Natural killer cell (primary cell): ENCODE data around the gene FSIP1. TPM values are rescaled to one million over a fixed set of nuclear protein-coding genes. Genes with fewer than 3 reads are reported as not detected.

Experiments used
- ATAC-seq, 3 donors: fragments of 150-1000 bp in 2 of 3; fragments of 200-7000 bp in 1 of 3; cut with Tn5 transposase; 1 replicate in 1 of 3; 2 replicates in 2 of 3; pipeline ENCODE4 v1.10.0; 2021; ENCODE audit warnings: mild to moderate bottlenecking in 2 of 3, moderate library complexity in 2 of 3
- DNase-seq, 2 donors: peaks; one replicate each; pipeline versions ENCODE4 v3.0.0 to v3.0.0-alpha.2; 2013 to 2021; ENCODE audit warnings: mixed read lengths in 1 of 2
- H3K27ac ChIP-seq: one replicate; pipeline ENCODE4 v1.5.1; 2013; ENCODE audit warnings: mild to moderate bottlenecking, low read length
- H3K27me3 ChIP-seq: one replicate; pipeline ENCODE4 v1.6.1; 2013; ENCODE audit warnings: low read length; ENCODE audit not compliant: control insufficient read depth, insufficient read depth
- H3K36me3 ChIP-seq: one replicate; pipeline ENCODE4 v1.6.1; 2013; ENCODE audit warnings: low read length; ENCODE audit not compliant: control insufficient read depth, insufficient read depth
- H3K4me1 ChIP-seq: one replicate; pipeline ENCODE4 v1.6.1; 2013; ENCODE audit warnings: low read length; ENCODE audit not compliant: control insufficient read depth, insufficient read depth
- H3K4me3 ChIP-seq: one replicate; pipeline ENCODE4 v1.5.1; 2013; ENCODE audit warnings: low read length
- H3K9me3 ChIP-seq: one replicate; pipeline ENCODE4 v1.6.1; 2013; ENCODE audit warnings: low read length; ENCODE audit not compliant: control insufficient read depth, insufficient read depth
- H3K27ac Mint-ChIP-seq, 2 donors: one replicate each; pipeline ENCODE4 v1.8.0; 2022; ENCODE audit warnings: mild to moderate bottlenecking in 2 of 2, mixed read lengths in 2 of 2, moderate library complexity in 1 of 2
- H3K27me3 Mint-ChIP-seq, 2 donors: one replicate each; pipeline ENCODE4 v1.8.0; 2022; ENCODE audit warnings: low read depth in 2 of 2, mixed read lengths in 2 of 2
- H3K36me3 Mint-ChIP-seq: one replicate; pipeline ENCODE4 v1.8.0; 2022; ENCODE audit warnings: mixed read lengths
- H3K4me1 Mint-ChIP-seq, 2 donors: one replicate each; pipeline ENCODE4 v1.8.0; 2022; ENCODE audit warnings: mixed read lengths in 2 of 2
- H3K4me3 Mint-ChIP-seq: one replicate; pipeline ENCODE4 v1.8.0; 2022; ENCODE audit warnings: mild to moderate bottlenecking, moderate library complexity, mixed read lengths
- H3K9me3 Mint-ChIP-seq, 2 donors: one replicate each; pipeline ENCODE4 v1.8.0; 2022; ENCODE audit warnings: mixed read lengths in 2 of 2
- CTCF ChIP-seq: fragments of 200-600 bp; IDR thresholded peaks from one replicate; pipeline ENCODE4 v1.8.0; 2022; ENCODE audit warnings: antibody characterized with exemption
- WGBS: methylation state at CpG from one replicate; pipeline ENCODE4 v1.1.7; 2013; ENCODE audit warnings: missing lambda C conversion rate; ENCODE audit not compliant: insufficient coverage; 5-methylcytosine and 5-hydroxymethylcytosine counted together
- intact Hi-C: fragments of 100-400 bp; cut with micrococcal nuclease; formaldehyde crosslinking; loops from one replicate; pipeline ENCODE4 v1.14.2; 2022
- total RNA-seq, 4 donors: library from RNA; stranded (reverse); fragments of 120-200 nt in 1 of 4; gene quantifications; one replicate each; pipeline versions ENCODE4 v1.2.3 to v1.2.4, GENCODE V29; 2013 to 2022

FSIP1 gene
- total RNA-seq, 3 donors from 2014 or later (not counting 1 experiment from before 2014, with no cell fraction given), result 1.1 to 2.3 (median 1.8) TPM

GRCh38 chr15:39641191-39641889, 141.3 kb downstream of the FSIP1 start:
- H3K36me3 Mint-ChIP-seq, result no peaks in the 10 kb centered on the region
- peak in 1 of 2 donors; percentile 62 for DNase-seq
- 86% methylated on average over 10 of the region's 11 CpGs for WGBS
- H3K27me3 Mint-ChIP-seq, result no peaks in the 10 kb centered on the region
- peaks cover 23 to 28% of the 10 kb centered on the region in 2 donors for H3K4me1 Mint-ChIP-seq
- H3K4me3 Mint-ChIP-seq, result no peak overlapping the region
- H3K27me3 ChIP-seq, result no peaks in the 10 kb centered on the region
- no peaks in the 10 kb centered on the region for H3K9me3 Mint-ChIP-seq
- no peak overlapping the region for H3K4me3 ChIP-seq
- no peaks in the 10 kb centered on the region for H3K36me3 ChIP-seq
- no peaks in the 10 kb centered on the region for H3K9me3 ChIP-seq
- ATAC-seq, result peak in 1 of 3 donors; percentile 65
- no peak overlapping the region for H3K27ac Mint-ChIP-seq
- H3K4me1 ChIP-seq, result no peaks in the 10 kb centered on the region
- no peak for TF ChIP-seq CTCF
- H3K27ac ChIP-seq, result no peak overlapping the region
- intact Hi-C loops, result no loop called here

- no peak overlapping the region for H3K4me3 Mint-ChIP-seq
- ATAC-seq (no peak), DNase-seq (no peak)
- no peaks in the 10 kb centered on the region for H3K9me3 ChIP-seq
- no peaks in the 10 kb centered on the region for H3K36me3 ChIP-seq
- no peaks in the 10 kb centered on the region for H3K27me3 ChIP-seq
- 93% methylated on average over 3 of the region's 3 CpGs for WGBS
- intact Hi-C loops, result no loop called here
- H3K27ac Mint-ChIP-seq, result no peak overlapping the region
- peaks cover 28 to 29% of the 10 kb centered on the region in 2 donors for H3K4me1 Mint-ChIP-seq
- peaks cover 0 to 2% of the 10 kb centered on the region in 2 donors for H3K9me3 Mint-ChIP-seq
- no peaks in the 10 kb centered on the region for H3K27me3 Mint-ChIP-seq
- H3K4me3 ChIP-seq, result no peak overlapping the region
- no peaks in the 10 kb centered on the region for H3K4me1 ChIP-seq
- H3K27ac ChIP-seq, result no peak overlapping the region
- H3K36me3 Mint-ChIP-seq, result no peaks in the 10 kb centered on the region
- no peak for TF ChIP-seq CTCF
These were observed 142.0 kb downstream of the FSIP1 start for GRCh38 chr15:39640665-39641064.

GRCh38 chr15:39639037-39639436, 143.6 kb downstream of the FSIP1 start:
- Histone ChIP-seq H3K4me3 (no peak overlapping the region), H3K36me3 (no peaks in the 10 kb centered on the region), H3K27ac (no peak overlapping the region), H3K27me3 (no peaks in the 10 kb centered on the region), H3K4me1 (no peaks in the 10 kb centered on the region), H3K9me3 (no peaks in the 10 kb centered on the region)
- ATAC-seq (peak in 1 of 3 donors; percentile 30), DNase-seq (no peak)
- 41% methylated on average over 1 of the region's 1 CpG for WGBS
- Mint-ChIP-seq H3K4me1 (peaks cover 31 to 35% of the 10 kb centered on the region in 2 donors), H3K27ac (peak overlapping the region; percentile 45 to 56), H3K9me3 (peaks cover 0 to 5% of the 10 kb centered on the region in 2 donors), H3K27me3 (no peaks in the 10 kb centered on the region), H3K36me3 (peaks cover 6% of the 10 kb centered on the region), H3K4me3 (peak overlapping the region; percentile 11)
- no peak for TF ChIP-seq CTCF
- intact Hi-C loops, result no loop called here

GRCh38 chr15:39638041-39638440, 144.6 kb downstream of the FSIP1 start:
- Mint-ChIP-seq H3K4me3 (no peak overlapping the region), H3K9me3 (peaks cover 0 to 5% of the 10 kb centered on the region in 2 donors), H3K4me1 (peaks cover 32 to 38% of the 10 kb centered on the region in 2 donors), H3K36me3 (peaks cover 6% of the 10 kb centered on the region), H3K27me3 (no peaks in the 10 kb centered on the region), H3K27ac (no peak overlapping the region)
- no peak overlapping the region for H3K27ac ChIP-seq
- DNase-seq (no peak), ATAC-seq (no peak)
- H3K27me3 ChIP-seq, result no peaks in the 10 kb centered on the region
- H3K4me1 ChIP-seq, result no peaks in the 10 kb centered on the region
- H3K36me3 ChIP-seq, result no peaks in the 10 kb centered on the region
- intact Hi-C loops, result no loop called here
- WGBS, result 100% methylated on average over 1 of the region's 1 CpG
- TF ChIP-seq CTCF, result no peak
- H3K4me3 ChIP-seq, result no peak overlapping the region
- no peaks in the 10 kb centered on the region for H3K9me3 ChIP-seq
